H1 (cell line): ENCODE data around the gene PRICKLE1. TPM values are rescaled to one million over a fixed set of nuclear protein-coding genes. Genes with fewer than 3 reads are reported as not detected.
A peak's percentile ranks its signal among the peaks of the same experiment; 100 is the strongest.

Experiments used
- CTCF ChIA-PET: fragments of 300-600 bp; sonication (Branson Sonifier 250); formaldehyde crosslinking; loops from one replicate; lab custom pipeline; 2021; ENCODE audit not compliant: partially characterized antibody; lab: Charles Lee
- POLR2A ChIA-PET: fragments of 300-600 bp; sonication (Branson Sonifier 250); formaldehyde crosslinking; loops from one replicate; lab custom pipeline; 2021; ENCODE audit warnings: inconsistent platforms; ENCODE audit not compliant: partially characterized antibody; lab: Charles Lee
- DNase-seq, 2 experiments: peaks; one replicate each; pipeline versions ENCODE4 v3.0.0 to v3.0.0-alpha.2; 2010 to 2022; ENCODE audit warnings: low spot score in 2 of 2, low read depth in 1 of 2, mixed read lengths in 1 of 2
- FAIRE-seq: peaks from 2 replicates; lab custom pipeline; 2011; peaks lifted over from hg19 to GRCh38; lab: Jason Lieb, UNC
- H2AFZ ChIP-seq: 2 replicates; pipeline ENCODE4 v1.8.1; 2012; ENCODE audit warnings: low read length, inconsistent platforms
- H2AK5ac ChIP-seq: 2 replicates; pipeline ENCODE4 v1.6.1; 2013; ENCODE audit warnings: low read depth, low read length
- H2BK120ac ChIP-seq: replicated peaks from 2 replicates; pipeline ENCODE3; 2013; ENCODE audit warnings: low read depth, low read length, inconsistent platforms
- H2BK12ac ChIP-seq: 2 replicates; pipeline ENCODE4 v1.6.1; 2013; ENCODE audit warnings: low read depth, low read length
- H2BK15ac ChIP-seq: 2 replicates; pipeline ENCODE4 v1.6.1; 2013; ENCODE audit warnings: low read length
- H2BK20ac ChIP-seq: 2 replicates; pipeline ENCODE4 v1.6.1; 2013; ENCODE audit warnings: low read length
- H2BK5ac ChIP-seq: 2 replicates; pipeline ENCODE4 v1.6.1; 2013; ENCODE audit warnings: low read depth, low read length
- H3K14ac ChIP-seq: 2 replicates; pipeline ENCODE4 v1.6.1; 2013; ENCODE audit warnings: inconsistent platforms; ENCODE audit not compliant: insufficient read length
- H3K18ac ChIP-seq: 2 replicates; pipeline ENCODE4 v1.6.1; 2013; ENCODE audit warnings: low read length; ENCODE audit errors: extremely low read depth
- H3K23ac ChIP-seq: 2 replicates; pipeline ENCODE4 v1.6.1; 2013; ENCODE audit warnings: inconsistent platforms; ENCODE audit not compliant: insufficient read length
- H3K23me2 ChIP-seq: 2 replicates; pipeline ENCODE4 v1.6.1; 2013; ENCODE audit warnings: low read depth, low read length
- H3K27ac ChIP-seq: 2 replicates; pipeline ENCODE4 v1.6.1; 2011; ENCODE audit warnings: low read depth, low read length, inconsistent platforms
- H3K27me3 ChIP-seq, 4 experiments: replicated peaks in 1 of 4; 1 replicate in 1 of 4; 2 replicates in 3 of 4; pipeline versions ENCODE4 v1.6.1 to v1.8.1; 2011 to 2013; ENCODE audit warnings: low read length in 3 of 4, mild to moderate bottlenecking in 3 of 4, inconsistent platforms in 2 of 4, mixed read lengths in 2 of 4, moderate library complexity in 1 of 4; ENCODE audit not compliant: control insufficient read depth in 3 of 4, insufficient read depth in 3 of 4; ENCODE audit errors: extremely low read depth in 1 of 4
- H3K36me3 ChIP-seq, 4 experiments: 2 replicates each; pipeline versions ENCODE4 v1.6.1 to v1.8.1; 2011 to 2013; ENCODE audit warnings: mild to moderate bottlenecking in 4 of 4, low read length in 3 of 4, moderate library complexity in 2 of 4, control low read depth in 1 of 4, inconsistent platforms in 1 of 4; ENCODE audit not compliant: insufficient read depth in 4 of 4, control insufficient read depth in 2 of 4
- H3K4ac ChIP-seq: replicated peaks from 2 replicates; pipeline ENCODE3; 2013; ENCODE audit warnings: low read length, low read depth, mixed read lengths, inconsistent platforms; ENCODE audit not compliant: insufficient read length
- H3K4me1 ChIP-seq, 4 experiments: replicated peaks in 1 of 4; 1 replicate in 1 of 4; 2 replicates in 3 of 4; pipeline versions ENCODE4 v1.6.1 to v1.8.1; 2011 to 2013; ENCODE audit warnings: low read length in 3 of 4, inconsistent platforms in 2 of 4, mixed read lengths in 1 of 4; ENCODE audit not compliant: insufficient read depth in 4 of 4, control insufficient read depth in 3 of 4
- H3K4me2 ChIP-seq, 2 experiments: 2 replicates each; pipeline versions ENCODE4 v1.6.1 to v1.8.1; 2011 to 2013; ENCODE audit warnings: low read depth in 2 of 2, low read length in 2 of 2, control low read depth in 1 of 2, inconsistent platforms in 1 of 2, mild to moderate bottlenecking in 1 of 2; ENCODE audit not compliant: insufficient read depth in 1 of 2
- H3K4me3 ChIP-seq, 4 experiments: fragments of 200-600, 300-600 bp in 1 of 4; sonication (generic), shearing (Covaris generic), sonication (Bioruptor Twin) in 1 of 4; 2 replicates each; pipeline versions ENCODE4 v1.5.1 to v1.8.1; 2011 to 2016; ENCODE audit warnings: low read length in 4 of 4, low read depth in 3 of 4, control low read depth in 2 of 4, inconsistent platforms in 2 of 4, mild to moderate bottlenecking in 2 of 4, mixed read lengths in 1 of 4, moderate library complexity in 1 of 4; ENCODE audit not compliant: insufficient read depth in 2 of 4; ENCODE audit errors: extremely low read depth in 1 of 4
- H3K56ac ChIP-seq: replicated peaks from 2 replicates; pipeline ENCODE3; 2013; ENCODE audit warnings: low read depth, mild to moderate bottlenecking, mixed read lengths, low read length, inconsistent platforms; ENCODE audit not compliant: insufficient read length
- H3K79me1 ChIP-seq: 2 replicates; pipeline ENCODE4 v1.6.1; 2013; ENCODE audit warnings: low read depth, low read length, control low read depth
- H3K79me2 ChIP-seq, 2 experiments: 2 replicates each; pipeline versions ENCODE4 v1.6.1 to v1.8.1; 2012 to 2013; ENCODE audit warnings: low read length in 2 of 2, mild to moderate bottlenecking in 2 of 2, inconsistent platforms in 1 of 2; ENCODE audit not compliant: insufficient read depth in 2 of 2, control insufficient read depth in 1 of 2
- H3K9ac ChIP-seq, 4 experiments: replicated peaks in 1 of 4; 1 replicate in 1 of 4; 2 replicates in 3 of 4; pipeline versions ENCODE4 v1.6.1 to v1.8.1; 2011 to 2013; ENCODE audit warnings: low read depth in 3 of 4, low read length in 3 of 4, control low read depth in 2 of 4, mild to moderate bottlenecking in 2 of 4, moderate library complexity in 2 of 4, inconsistent platforms in 1 of 4; ENCODE audit errors: extremely low read depth in 1 of 4
- H3K9me3 ChIP-seq, 2 experiments: 2 replicates each; pipeline versions ENCODE4 v1.6.1 to v1.8.1; 2012 to 2013; ENCODE audit warnings: mild to moderate bottlenecking in 2 of 2, moderate library complexity in 2 of 2, control low read depth in 1 of 2, inconsistent platforms in 1 of 2, low read depth in 1 of 2, low read length in 1 of 2, mixed read lengths in 1 of 2; ENCODE audit not compliant: insufficient read depth in 2 of 2
- H4K20me1 ChIP-seq, 2 experiments: replicated peaks in 1 of 2; 2 replicates each; pipeline versions ENCODE3 to v1.8.1; 2011 to 2013; ENCODE audit warnings: inconsistent platforms in 2 of 2, low read length in 2 of 2, mild to moderate bottlenecking in 1 of 2; ENCODE audit not compliant: insufficient read depth in 2 of 2, control insufficient read depth in 1 of 2
- H4K5ac ChIP-seq: 2 replicates; pipeline ENCODE4 v1.6.1; 2013; ENCODE audit warnings: low read length, low read depth, mixed read lengths, inconsistent platforms; ENCODE audit not compliant: insufficient read length
- H4K8ac ChIP-seq: 2 replicates; pipeline ENCODE4 v1.8.0; 2013; ENCODE audit warnings: mild to moderate bottlenecking, moderate library complexity, low read length, inconsistent platforms; ENCODE audit not compliant: insufficient read depth; ENCODE audit errors: extremely low read depth
- H4K91ac ChIP-seq: replicated peaks from 2 replicates; pipeline ENCODE3; 2013; ENCODE audit warnings: low read length, mixed read lengths, inconsistent platforms; ENCODE audit not compliant: insufficient read length
- FOSL1 ChIP-seq: IDR thresholded peaks from 2 replicates; pipeline ENCODE4 v1.6.1; 2011; ENCODE audit warnings: mild to moderate bottlenecking, low read depth, low read length, moderate library complexity; ENCODE audit not compliant: insufficient read depth
- RXRA ChIP-seq: IDR thresholded peaks from 2 replicates; pipeline ENCODE4 v1.6.1; 2011; ENCODE audit warnings: low read depth, mild to moderate bottlenecking, low read length, moderate library complexity; ENCODE audit not compliant: insufficient read depth
- SP1 ChIP-seq: IDR thresholded peaks from 2 replicates; pipeline ENCODE4 v1.6.1; 2011; ENCODE audit warnings: low read depth, low read length
- WGBS, 2 experiments: shearing (Covaris generic) in 1 of 2; methylation state at CpG; one replicate each; pipeline versions ENCODE4 v1.1.6 to v1.1.7; 2013 to 2015; ENCODE audit warnings: low lambda C conversion rate in 2 of 2, mixed read lengths in 2 of 2, inconsistent platforms in 1 of 2, low coverage in 1 of 2, missing lambda C conversion rate in 1 of 2; ENCODE audit not compliant: insufficient replicate concordance in 2 of 2, insufficient coverage in 1 of 2, insufficient read length in 1 of 2; ENCODE audit errors: extremely low coverage in 1 of 2, missing lambda C conversion rate in 1 of 2; 5-methylcytosine and 5-hydroxymethylcytosine counted together
- polyA plus RNA-seq, 7 experiments: library from polyadenylated mRNA; depleted of rRNA in 3 of 7; stranded (reverse) in 5 of 7; unstranded in 2 of 7; fragments of >200 nt in 5 of 7; fragments of 200-250 nt in 2 of 7; gene quantifications; 1 replicate in 5 of 7; 2 replicates in 1 of 7; 4 replicates in 1 of 7; pipeline versions ENCODE4 v1.2.1 to v1.2.3, GENCODE V29; 2011 to 2013; ENCODE audit warnings: missing spikeins in 2 of 7, mixed read lengths in 2 of 7
- total RNA-seq: library from RNA; stranded (reverse); fragmentation: NEBNext Ultra II Directional; extraction: Animal tissue kit (Norgen Biotek cat#: 25700); gene quantifications from 2 replicates; pipeline ENCODE4 v1.2.1, GENCODE V29; 2021

PRICKLE1 gene
- total and polyA plus RNA-seq, 2 of the 8 experiments (the other 6 are each of a cell fraction or from before 2014, with no cell fraction given) = 14.0 to 22.4 TPM

DNA sequence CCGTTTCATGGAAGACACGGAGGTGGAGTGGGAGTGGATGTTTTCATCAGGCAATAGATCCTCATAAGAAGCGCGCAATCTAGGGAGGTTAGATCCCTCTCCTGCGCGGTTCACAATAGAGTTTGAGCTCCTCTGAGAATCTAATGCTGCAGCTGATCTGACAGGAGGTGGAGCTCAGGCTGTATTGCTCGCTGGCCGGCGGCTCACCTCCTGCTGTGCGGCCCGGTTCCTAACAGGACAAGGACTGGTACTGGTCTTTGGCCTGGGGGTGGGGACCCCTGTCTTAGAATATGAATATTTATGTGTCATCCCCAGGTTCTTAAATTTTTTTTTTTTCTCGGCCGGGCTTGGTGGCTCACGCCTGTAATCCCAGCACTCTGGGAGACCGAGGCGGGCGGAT is 36.7 kb downstream of the PRICKLE1 start:
- DNase-seq = peak in 1 of 2 experiments; percentile 60
- 24% methylated on average over 14 of the region's 17 CpGs; no CpG with 5 or more reads in 1 of the 2 experiments for WGBS, 2 experiments

More for the DNA sequence above, 36.7 kb downstream of the PRICKLE1 start:
- 0 out of 2 replicates have a peak, but pooled peaks have one; percentile 21 for TF ChIP-seq RXRA
- no peak for TF ChIP-seq SP1
- no peak for TF ChIP-seq FOSL1
- no peak overlapping the region for H3K18ac ChIP-seq
- H3K4me1 ChIP-seq = peaks cover 0 to 2% (median under 1%) of the 10 kb centered on the region in 4 experiments; a peak in 2 of 7 replicates
- no peak overlapping the region for H4K5ac ChIP-seq
- POLR2A ChIA-PET = interaction anchor here (0.6 to 1.0 kb wide), 3 partner anchors 16 to 800 kb away, joined by 3 read pairs; no protein-coding TSS in a partner anchor
- H2BK12ac ChIP-seq = no peak overlapping the region
- no peak overlapping the region for H3K4ac ChIP-seq
- no peaks in the 10 kb centered on the region for H3K36me3 ChIP-seq
- H2AFZ ChIP-seq = no peak overlapping the region
- no peak overlapping the region for H2BK120ac ChIP-seq
- no peaks in the 10 kb centered on the region for H4K20me1 ChIP-seq
- no peaks in the 10 kb centered on the region; the same call in 1 of the 2 replicates for H3K79me1 ChIP-seq
- no peaks in the 10 kb centered on the region for H3K9me3 ChIP-seq
- 0 out of 2 replicates have a peak, but pooled peaks cover 2% of the 10 kb centered on the region for H3K23me2 ChIP-seq
- no peak overlapping the region for H2AK5ac ChIP-seq
- no peak overlapping the region for H3K14ac ChIP-seq
- no peak overlapping the region for H3K9ac ChIP-seq
- peak overlapping the region in 1 of 4 experiments; percentile 35; a peak in 2 of 8 replicates for H3K4me3 ChIP-seq
- H2BK15ac ChIP-seq = no peak overlapping the region
- FAIRE-seq = no peak
- no peak overlapping the region for H3K56ac ChIP-seq
- peaks cover 16 to 37% (median 26%) of the 10 kb centered on the region in 4 experiments for H3K27me3 ChIP-seq
- H3K4me2 ChIP-seq = peak overlapping the region; percentile 26 to 43
- H4K8ac ChIP-seq = no peak overlapping the region
- no peak overlapping the region for H4K91ac ChIP-seq
- no peak overlapping the region for H2BK20ac ChIP-seq
- H3K27ac ChIP-seq = no peak overlapping the region
- H3K23ac ChIP-seq = no peak overlapping the region
- no peaks in the 10 kb centered on the region for H3K79me2 ChIP-seq
- CTCF ChIA-PET = interaction anchor here (0.6 to 1.3 kb wide), 2 partner anchors 10 to 13 kb away, joined by 3 to 4 read pairs; no protein-coding TSS in a partner anchor
- H2BK5ac ChIP-seq = no peak overlapping the region
